Tibial artery (tissue), 4 donors: Measurements from ENCODE around the gene IGSF11.

ENCODE experiments used
- DNase-seq, 2 donors: peaks; one replicate each; pipeline ENCODE4 v3.0.0-alpha.2; 2019
- H3K27ac ChIP-seq, 2 donors: fragments of 200-600 bp; sonication (generic) in 1 of 2; 1 replicate in 1 of 2; 2 replicates in 1 of 2; pipeline ENCODE4 v1.5.1; 2018 to 2019; ENCODE audit warnings: mild to moderate bottlenecking in 1 of 2
- H3K27me3 ChIP-seq, 2 donors: fragments of 200-600 bp; sonication (generic) in 1 of 2; one replicate each; pipeline versions ENCODE4 v1.5.1 to v1.6.0; 2016 to 2019
- H3K36me3 ChIP-seq, 3 donors: fragments of 200-600 bp; sonication (generic) in 2 of 3; one replicate each; pipeline ENCODE4 v1.5.1; 2016 to 2019; ENCODE audit warnings: mild to moderate bottlenecking in 2 of 3
- H3K4me1 ChIP-seq, 4 donors: fragments of 200-600 bp; sonication (generic) in 2 of 4; 1 replicate in 3 of 4; 2 replicates in 1 of 4; pipeline ENCODE4 v1.5.1; 2016 to 2019
- H3K4me3 ChIP-seq, 2 donors: fragments of 200-600 bp; sonication (generic) in 1 of 2; 1 replicate in 1 of 2; 2 replicates in 1 of 2; pipeline ENCODE4 v1.5.1; 2018 to 2019; ENCODE audit warnings: mild to moderate bottlenecking in 2 of 2
- H3K9me3 ChIP-seq, 3 donors: fragments of 200-600 bp; sonication (generic) in 1 of 3; one replicate each; pipeline ENCODE4 v1.5.1; 2016 to 2019
- intact Hi-C: fragments of 100-400 bp; cut with DNase I; formaldehyde crosslinking; loops from one replicate; pipeline ENCODE4 v1.15.0; 2023; ENCODE audit warnings: low total_unique reads
- TF ChIP-seq, protein P1 (sequence below), 2 experiments: fragments of 200-600 bp in 1 of 2; fragments of 450-650 bp in 1 of 2; IDR thresholded peaks; one replicate each; pipeline ENCODE4 v1.5.1; 2017 to 2019; ENCODE audit warnings: antibody characterized with exemption in 2 of 2, mild to moderate bottlenecking in 1 of 2, moderate library complexity in 1 of 2

IGSF11 gene

DNA sequence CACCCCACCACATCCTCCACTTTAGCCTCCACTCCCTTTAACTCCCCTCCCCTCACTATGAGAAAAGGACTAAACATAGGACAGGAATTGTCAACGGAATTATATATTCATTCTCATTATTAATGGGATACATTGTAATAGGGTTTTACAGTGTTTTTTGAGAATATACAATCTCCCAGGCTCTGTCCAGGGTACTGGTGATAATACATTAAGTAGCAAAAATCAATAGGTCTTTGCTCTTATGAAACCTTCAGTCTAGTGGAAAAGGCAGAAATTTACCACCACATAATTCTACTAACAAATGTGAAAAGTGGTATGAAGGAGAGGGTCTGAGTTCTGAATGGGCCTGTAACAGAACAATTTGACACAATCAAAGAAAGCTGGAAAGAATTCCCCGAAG is 28.2 kb upstream of the IGSF11 start:
- Histone ChIP-seq H3K27ac (no peak overlapping the region), H3K27me3 (no peaks in the 10 kb centered on the region), H3K36me3 (no peaks in the 10 kb centered on the region), H3K9me3 (no peaks in the 10 kb centered on the region), H3K4me1 (no peaks in the 10 kb centered on the region), H3K4me3 (no peak overlapping the region)
- intact Hi-C loops = no loop called here
- no peak for DNase-seq
- TF ChIP-seq, protein P1, sequence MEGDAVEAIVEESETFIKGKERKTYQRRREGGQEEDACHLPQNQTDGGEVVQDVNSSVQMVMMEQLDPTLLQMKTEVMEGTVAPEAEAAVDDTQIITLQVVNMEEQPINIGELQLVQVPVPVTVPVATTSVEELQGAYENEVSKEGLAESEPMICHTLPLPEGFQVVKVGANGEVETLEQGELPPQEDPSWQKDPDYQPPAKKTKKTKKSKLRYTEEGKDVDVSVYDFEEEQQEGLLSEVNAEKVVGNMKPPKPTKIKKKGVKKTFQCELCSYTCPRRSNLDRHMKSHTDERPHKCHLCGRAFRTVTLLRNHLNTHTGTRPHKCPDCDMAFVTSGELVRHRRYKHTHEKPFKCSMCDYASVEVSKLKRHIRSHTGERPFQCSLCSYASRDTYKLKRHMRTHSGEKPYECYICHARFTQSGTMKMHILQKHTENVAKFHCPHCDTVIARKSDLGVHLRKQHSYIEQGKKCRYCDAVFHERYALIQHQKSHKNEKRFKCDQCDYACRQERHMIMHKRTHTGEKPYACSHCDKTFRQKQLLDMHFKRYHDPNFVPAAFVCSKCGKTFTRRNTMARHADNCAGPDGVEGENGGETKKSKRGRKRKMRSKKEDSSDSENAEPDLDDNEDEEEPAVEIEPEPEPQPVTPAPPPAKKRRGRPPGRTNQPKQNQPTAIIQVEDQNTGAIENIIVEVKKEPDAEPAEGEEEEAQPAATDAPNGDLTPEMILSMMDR (IDR thresholded peaks at IDR 0.05) = no peak

DNA sequence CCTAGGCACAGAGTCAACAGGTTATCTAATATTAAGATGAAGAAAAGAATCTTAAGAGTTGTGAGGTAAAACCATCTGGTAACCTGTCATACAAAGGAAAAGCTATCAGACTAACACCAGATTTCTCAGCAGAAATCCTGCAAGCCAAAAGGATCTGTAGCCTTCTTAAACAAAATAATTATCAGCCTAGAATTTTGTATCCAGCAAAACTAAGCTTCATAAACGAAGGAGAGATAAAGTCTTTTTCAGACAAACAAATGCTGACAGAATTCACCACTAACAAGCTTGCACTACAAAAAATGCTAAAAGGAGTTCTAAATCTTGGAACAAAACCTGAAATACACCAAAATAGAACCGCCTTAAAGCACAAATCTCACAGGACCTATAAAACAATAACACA is 9.9 kb upstream of the IGSF11 start:
- H3K36me3 ChIP-seq = no peaks in the 10 kb centered on the region
- intact Hi-C loops = no loop called here
- H3K27ac ChIP-seq = no peak overlapping the region
- H3K27me3 ChIP-seq = no peaks in the 10 kb centered on the region
- DNase-seq = no peak
- no peak overlapping the region for H3K4me3 ChIP-seq
- H3K9me3 ChIP-seq = peaks cover 0 to 12% (median 0%) of the 10 kb centered on the region in 3 donors
- no peaks in the 10 kb centered on the region for H3K4me1 ChIP-seq
- TF ChIP-seq, protein P1 (IDR thresholded peaks at IDR 0.05) = no peak

DNA sequence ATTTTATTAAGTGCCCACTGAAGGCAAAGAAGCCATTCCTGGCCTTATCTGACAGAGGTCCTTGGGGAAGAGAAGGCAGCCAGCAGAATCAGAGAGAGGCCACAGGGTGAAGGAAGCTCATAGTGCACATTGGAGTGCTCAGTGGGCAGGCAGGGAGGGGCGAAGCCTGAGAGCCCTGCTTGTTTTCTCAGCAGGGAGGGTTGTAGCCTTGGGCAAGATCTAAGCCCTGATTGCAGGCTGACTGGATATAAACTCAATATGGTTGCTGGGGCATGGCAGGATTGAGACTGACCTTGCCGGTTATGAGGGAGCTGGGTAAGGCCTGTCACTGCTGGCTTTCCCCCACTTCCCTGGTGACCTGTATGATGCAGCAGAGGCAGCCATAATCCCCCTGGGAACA is 7.5 kb upstream of the IGSF11 start:
- intact Hi-C loops = no loop called here
- H3K4me3 ChIP-seq = no peak overlapping the region
- TF ChIP-seq, protein P1 (IDR thresholded peaks at IDR 0.05) = no peak
- H3K4me1 ChIP-seq = no peaks in the 10 kb centered on the region
- no peak for DNase-seq
- peaks cover 0 to 12% (median 0%) of the 10 kb centered on the region in 3 donors for H3K9me3 ChIP-seq
- H3K27ac ChIP-seq = no peak overlapping the region
- peaks cover 0 to 3% of the 10 kb centered on the region in 2 donors for H3K27me3 ChIP-seq
- no peaks in the 10 kb centered on the region for H3K36me3 ChIP-seq

DNA sequence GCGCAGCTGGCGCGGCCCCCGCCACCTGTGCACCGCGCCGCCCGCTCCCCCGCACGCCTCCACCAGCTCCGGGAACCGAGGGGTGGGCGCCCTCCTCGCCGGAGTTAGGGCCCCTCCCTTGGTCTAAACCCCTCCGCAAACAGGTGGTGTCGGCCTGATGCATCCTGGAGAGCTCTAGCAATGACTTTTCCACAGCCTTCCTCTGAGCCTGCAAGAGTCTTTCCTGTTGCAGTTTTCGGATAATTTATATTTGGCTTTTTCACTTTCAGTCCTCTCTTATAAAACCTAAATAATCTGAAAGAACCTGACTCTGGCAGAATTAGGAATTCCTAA is 334 bp upstream of the IGSF11 start:
- peak overlapping the region; percentile 49 to 57 for H3K4me3 ChIP-seq
- TF ChIP-seq, protein P1 (IDR thresholded peaks at IDR 0.05) = no peak
- intact Hi-C loops = no loop called here

DNA sequence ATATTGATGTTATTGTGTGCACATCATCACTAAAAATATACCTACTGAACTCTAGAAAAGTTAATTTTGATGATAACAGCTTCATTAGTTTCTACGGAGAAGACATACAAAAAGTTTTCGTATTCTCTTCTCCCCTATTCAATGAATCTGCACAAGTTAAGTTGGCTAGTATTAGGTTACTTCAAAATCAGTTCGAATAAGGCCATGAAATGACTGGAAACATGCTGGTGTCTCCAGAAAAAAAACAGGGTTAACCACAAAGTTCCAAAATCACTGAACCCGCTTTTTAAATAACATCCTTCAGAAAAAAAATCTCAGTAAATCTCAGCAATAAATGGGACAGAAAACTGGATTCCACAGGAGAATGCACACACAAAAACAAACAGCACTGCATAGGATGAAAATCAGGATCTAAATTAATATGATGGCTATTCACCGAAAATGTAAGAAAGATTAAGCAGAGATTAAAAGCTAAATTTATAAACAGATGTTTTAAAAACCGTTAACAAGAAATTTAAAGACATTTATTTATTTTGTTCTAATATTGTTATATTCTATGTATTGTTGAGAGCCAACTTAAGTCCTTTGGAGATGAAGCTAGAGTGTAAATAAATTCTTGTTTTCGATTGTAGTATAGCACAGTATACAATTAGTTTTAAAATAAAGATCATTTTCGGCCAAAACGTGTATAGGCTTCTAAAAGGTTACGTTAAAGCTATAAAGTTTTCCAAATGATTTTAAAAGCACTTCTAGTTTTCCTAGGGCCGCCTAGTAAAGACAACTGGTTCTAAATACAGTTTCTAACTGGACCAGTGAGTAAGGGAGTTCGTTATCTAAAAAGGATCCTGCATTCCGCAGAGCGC is 1.0 kb downstream of the IGSF11 start:
- no peaks in the 10 kb centered on the region for H3K36me3 ChIP-seq
- H3K27me3 ChIP-seq = peaks cover 0 to 12% of the 10 kb centered on the region in 2 donors
- peaks cover 4 to 14% (median 8%) of the 10 kb centered on the region in 4 donors for H3K4me1 ChIP-seq
- no peak for DNase-seq
- intact Hi-C loops = no loop called here
- TF ChIP-seq, protein P1 (IDR thresholded peaks at IDR 0.05) = no peak
- no peak overlapping the region for H3K27ac ChIP-seq
- H3K4me3 ChIP-seq = peak overlapping the region; percentile 49 to 57
- no peaks in the 10 kb centered on the region for H3K9me3 ChIP-seq

More for the DNA sequence above, 334 bp upstream of the IGSF11 start:
- Histone ChIP-seq H3K27me3 (peaks cover 0 to 14% of the 10 kb centered on the region in 2 donors), H3K36me3 (no peaks in the 10 kb centered on the region), H3K9me3 (peaks cover 0 to 1% (median 0%) of the 10 kb centered on the region in 3 donors), H3K4me1 (peaks cover 4 to 14% (median 8%) of the 10 kb centered on the region in 4 donors), H3K27ac (no peak overlapping the region)
- no peak for DNase-seq
